Fibroblast of lung (primary cell): Measurements from ENCODE around the gene CAPN14. TPM values are rescaled to one million over a fixed set of nuclear protein-coding genes. Genes with fewer than 3 reads are reported as not detected.

Experiments used
- DNase-seq, 2 donors: peaks; one replicate each; pipeline versions ENCODE4 v3.0.0 to v3.0.0-alpha.2; 2010; ENCODE audit warnings: low read depth in 2 of 2
- H2AFZ ChIP-seq: 2 replicates; pipeline ENCODE4 v1.5.1; 2012; ENCODE audit warnings: low read length, control low read depth, inconsistent platforms
- H3K27ac ChIP-seq: 2 replicates; pipeline ENCODE4 v1.5.1; 2011; ENCODE audit warnings: low read length, control low read depth; ENCODE audit not compliant: insufficient read depth
- H3K27me3 ChIP-seq: 2 replicates; pipeline ENCODE4 v1.5.1; 2011; ENCODE audit warnings: mild to moderate bottlenecking, low read length; ENCODE audit not compliant: control insufficient read depth, insufficient read depth
- H3K36me3 ChIP-seq: 2 replicates; pipeline ENCODE4 v1.5.1; 2011; ENCODE audit warnings: low read length; ENCODE audit not compliant: control insufficient read depth, insufficient read depth
- H3K4me1 ChIP-seq: 2 replicates; pipeline ENCODE4 v1.5.1; 2011; ENCODE audit warnings: low read length; ENCODE audit not compliant: control insufficient read depth, insufficient read depth; ENCODE audit errors: extremely low read depth
- H3K4me2 ChIP-seq: 2 replicates; pipeline ENCODE4 v1.5.1; 2011; ENCODE audit warnings: low read length, control low read depth; ENCODE audit not compliant: insufficient read depth; ENCODE audit errors: extremely low read depth
- H3K4me3 ChIP-seq, 4 experiments: fragments of 200-600 bp in 1 of 4; sonication (generic) in 1 of 4; replicated peaks in 1 of 4; 2 replicates each; pipeline ENCODE4 v1.5.1; 2011 to 2016; ENCODE audit warnings: low read length in 4 of 4, low read depth in 3 of 4, mild to moderate bottlenecking in 3 of 4, control low read depth in 2 of 4, inconsistent platforms in 1 of 4, mixed read lengths in 1 of 4; ENCODE audit not compliant: insufficient read depth in 1 of 4; ENCODE audit errors: control extremely low read depth in 1 of 4
- H3K79me2 ChIP-seq: 2 replicates; pipeline ENCODE4 v1.5.1; 2012; ENCODE audit warnings: mild to moderate bottlenecking, low read length, inconsistent platforms; ENCODE audit not compliant: control insufficient read depth, insufficient read depth
- H3K9ac ChIP-seq: 2 replicates; pipeline ENCODE4 v1.5.1; 2011; ENCODE audit warnings: mild to moderate bottlenecking, low read length, control low read depth; ENCODE audit not compliant: insufficient read depth
- H3K9me3 ChIP-seq: 2 replicates; pipeline ENCODE4 v1.5.1; 2012; ENCODE audit warnings: low read depth, low read length; ENCODE audit not compliant: control insufficient read depth, insufficient read depth
- H4K20me1 ChIP-seq: 2 replicates; pipeline ENCODE4 v1.5.1; 2011; ENCODE audit warnings: low read length; ENCODE audit not compliant: control insufficient read depth, insufficient read depth; ENCODE audit errors: extremely low read depth
- CTCF ChIP-seq, 2 donors: IDR thresholded peaks in 1 of 2; conservative IDR thresholded peaks in 1 of 2; 1 replicate in 1 of 2; 2 replicates in 1 of 2; pipeline ENCODE4 v1.5.1; 2011 to 2012; ENCODE audit warnings: low read length in 2 of 2, control low read depth in 1 of 2, inconsistent platforms in 1 of 2, low read depth in 1 of 2, mild to moderate bottlenecking in 1 of 2
- EZH2 ChIP-seq: IDR thresholded peaks from 2 replicates; pipeline ENCODE4 v1.5.1; 2012; ENCODE audit warnings: low read length, control low read depth, mild to moderate bottlenecking; ENCODE audit errors: missing control alignments
- polyA plus RNA-seq, 2 donors: library from polyadenylated mRNA; depleted of rRNA in 1 of 2; stranded (reverse) in 1 of 2; unstranded in 1 of 2; fragments of >200 nt; gene quantifications; 2 replicates each; pipeline ENCODE4 v1.2.1, GENCODE V29; 2011 to 2012; ENCODE audit warnings: missing spikeins in 1 of 2
- total RNA-seq: library from RNA; depleted of rRNA; stranded (reverse); fragments of >200 nt; gene quantifications from 2 replicates; pipeline ENCODE4 v1.2.1, GENCODE V29; 2014

Gene CAPN14
- total and polyA plus RNA-seq, 2 donors (not counting 1 experiment from before 2014, with no cell fraction given), result 0.05 to 0.17 TPM

DNA sequence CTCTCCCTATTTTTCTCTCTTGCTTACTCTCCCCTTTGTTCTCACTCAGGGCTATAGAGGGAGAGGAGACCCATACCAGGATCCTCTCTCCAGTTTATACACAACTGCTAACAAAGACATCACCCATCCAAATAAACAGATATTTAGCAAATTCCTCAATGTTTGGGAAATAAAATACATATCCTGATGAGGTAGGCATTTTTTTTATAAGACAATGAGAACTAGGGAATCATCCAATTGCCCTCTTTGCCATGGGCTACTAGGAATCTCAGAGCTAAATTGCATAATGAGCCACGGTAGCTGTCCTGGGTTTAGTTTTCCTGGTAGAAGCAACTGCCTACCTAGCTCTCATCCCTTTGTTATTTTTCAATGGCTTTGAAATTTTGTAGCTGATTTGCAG, 27.1 kb downstream of the CAPN14 start:
- Histone ChIP-seq H3K9me3 (no peaks in the 10 kb centered on the region), H3K27ac (no peak overlapping the region), H2AFZ (no peak overlapping the region), H3K9ac (no peak overlapping the region), H3K36me3 (no peaks in the 10 kb centered on the region), H4K20me1 (no peaks in the 10 kb centered on the region), H3K27me3 (no peaks in the 10 kb centered on the region), H3K4me1 (no peaks in the 10 kb centered on the region), H3K79me2 (no peaks in the 10 kb centered on the region), H3K4me2 (no peak overlapping the region), H3K4me3 (no peak overlapping the region)
- no peak for TF ChIP-seq CTCF (conservative IDR thresholded peaks at IDR 0.05 in 1 of 2, IDR thresholded peaks at IDR 0.05 in 1 of 2; ENCODE audit: low read depth in 1 of 2, low read length in 2 of 2)
- no peak for TF ChIP-seq EZH2
- no peak for DNase-seq

- H3K4me3 ChIP-seq, result no peak overlapping the region
- no peaks in the 10 kb centered on the region for H3K27me3 ChIP-seq
- H3K9me3 ChIP-seq, result no peaks in the 10 kb centered on the region
- no peak for TF ChIP-seq EZH2
- TF ChIP-seq CTCF (conservative IDR thresholded peaks at IDR 0.05 in 1 of 2, IDR thresholded peaks at IDR 0.05 in 1 of 2; ENCODE audit: low read depth in 1 of 2, low read length in 2 of 2), result no peak
- H3K27ac ChIP-seq, result no peak overlapping the region
- no peaks in the 10 kb centered on the region for H3K4me1 ChIP-seq
- no peaks in the 10 kb centered on the region for H3K79me2 ChIP-seq
- no peak for DNase-seq
- no peak overlapping the region for H3K9ac ChIP-seq
- H4K20me1 ChIP-seq, result no peaks in the 10 kb centered on the region
- H3K36me3 ChIP-seq, result no peaks in the 10 kb centered on the region
- H3K4me2 ChIP-seq, result no peak overlapping the region
- no peak overlapping the region for H2AFZ ChIP-seq
Observed at GRCh38 chr2:31189141-31189540, 28.2 kb downstream of the CAPN14 start.

GRCh38 chr2:31188131-31188530, 29.2 kb downstream of the CAPN14 start:
- Histone ChIP-seq H4K20me1 (no peaks in the 10 kb centered on the region), H3K79me2 (no peaks in the 10 kb centered on the region)

More at GRCh38 chr2:31188131-31188530, 29.2 kb downstream of the CAPN14 start:
- H3K36me3 ChIP-seq, result no peaks in the 10 kb centered on the region
- H3K4me3 ChIP-seq, result no peak overlapping the region
- no peak overlapping the region for H3K4me2 ChIP-seq
- no peak for DNase-seq
- no peaks in the 10 kb centered on the region for H3K9me3 ChIP-seq
- TF ChIP-seq CTCF (conservative IDR thresholded peaks at IDR 0.05 in 1 of 2, IDR thresholded peaks at IDR 0.05 in 1 of 2; ENCODE audit: low read depth in 1 of 2, low read length in 2 of 2) (no peak), EZH2 (no peak)
- H2AFZ ChIP-seq, result no peak overlapping the region
- H3K4me1 ChIP-seq, result no peaks in the 10 kb centered on the region
- no peak overlapping the region for H3K27ac ChIP-seq
- H3K9ac ChIP-seq, result no peak overlapping the region
- H3K27me3 ChIP-seq, result no peaks in the 10 kb centered on the region
